ENCODE data around the gene ZCCHC14. TPM values are rescaled to one million over a fixed set of nuclear protein-coding genes. Genes with fewer than 3 reads are reported as not detected.

Gene ZCCHC14
- total RNA-seq, 1 experiment from 2014 or later, result 3.0 TPM

DNA sequence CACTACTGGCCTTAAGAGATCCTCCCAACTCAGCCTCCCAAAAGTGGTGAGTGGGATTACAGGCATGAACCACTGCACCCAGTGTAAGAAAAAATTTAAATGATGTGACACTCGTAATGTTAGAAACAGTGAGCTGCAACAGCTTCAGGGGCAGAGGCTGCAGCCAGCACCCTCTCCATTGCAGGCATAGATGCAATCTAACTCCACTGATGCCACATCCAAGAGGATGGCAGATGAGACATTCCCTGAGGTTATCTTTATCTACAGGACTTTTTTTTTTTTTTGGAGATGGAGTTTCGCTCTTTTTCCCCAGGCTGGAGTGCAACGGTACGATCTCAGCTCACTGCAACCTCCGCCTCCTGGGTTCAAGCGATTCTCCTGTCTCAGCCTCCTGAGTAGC is 19.9 kb downstream of the ZCCHC14 start:
- H3K27me3 ChIP-seq, result no peaks in the 10 kb centered on the region
- no peak overlapping the region for H3K4me3 ChIP-seq
- no peaks in the 10 kb centered on the region for H3K36me3 ChIP-seq
- H3K9me3 ChIP-seq, result no peaks in the 10 kb centered on the region
- DNase-seq, result no peak

DNA sequence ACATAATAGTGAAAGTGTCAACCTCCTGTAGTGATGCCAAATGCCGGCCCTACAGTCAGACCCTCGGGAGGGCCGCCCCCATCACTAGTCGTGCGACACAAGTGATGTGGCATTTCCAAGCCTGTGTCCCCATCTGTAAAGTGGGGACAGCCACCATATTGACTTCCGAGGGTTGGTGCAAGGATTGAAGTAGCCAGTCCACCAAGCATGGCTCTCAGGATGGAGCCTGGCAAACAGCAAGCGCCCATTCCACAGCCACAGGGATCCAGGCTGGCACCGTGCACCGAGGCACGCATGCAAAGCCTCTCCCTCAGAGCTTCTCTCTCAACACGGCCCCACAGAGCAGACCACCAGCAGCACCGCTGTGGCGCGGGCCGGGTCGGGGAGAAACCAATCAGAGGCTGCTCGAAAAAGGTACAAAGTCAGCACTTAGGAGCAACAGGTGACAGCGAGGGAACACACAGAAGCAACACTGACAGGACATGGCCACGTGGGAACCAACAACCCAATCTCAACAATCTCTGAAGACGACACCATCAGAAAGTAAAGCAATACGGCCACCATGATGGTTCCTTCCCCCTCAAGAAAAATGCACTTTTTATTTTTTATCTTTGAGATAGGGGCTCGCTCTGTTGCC is 20.6 kb downstream of the ZCCHC14 start:
- no peaks in the 10 kb centered on the region for H3K9me3 ChIP-seq
- no peaks in the 10 kb centered on the region for H3K27me3 ChIP-seq
- H3K4me3 ChIP-seq, result no peak overlapping the region
- DNase-seq, result no peak
- no peaks in the 10 kb centered on the region for H3K36me3 ChIP-seq

DNA sequence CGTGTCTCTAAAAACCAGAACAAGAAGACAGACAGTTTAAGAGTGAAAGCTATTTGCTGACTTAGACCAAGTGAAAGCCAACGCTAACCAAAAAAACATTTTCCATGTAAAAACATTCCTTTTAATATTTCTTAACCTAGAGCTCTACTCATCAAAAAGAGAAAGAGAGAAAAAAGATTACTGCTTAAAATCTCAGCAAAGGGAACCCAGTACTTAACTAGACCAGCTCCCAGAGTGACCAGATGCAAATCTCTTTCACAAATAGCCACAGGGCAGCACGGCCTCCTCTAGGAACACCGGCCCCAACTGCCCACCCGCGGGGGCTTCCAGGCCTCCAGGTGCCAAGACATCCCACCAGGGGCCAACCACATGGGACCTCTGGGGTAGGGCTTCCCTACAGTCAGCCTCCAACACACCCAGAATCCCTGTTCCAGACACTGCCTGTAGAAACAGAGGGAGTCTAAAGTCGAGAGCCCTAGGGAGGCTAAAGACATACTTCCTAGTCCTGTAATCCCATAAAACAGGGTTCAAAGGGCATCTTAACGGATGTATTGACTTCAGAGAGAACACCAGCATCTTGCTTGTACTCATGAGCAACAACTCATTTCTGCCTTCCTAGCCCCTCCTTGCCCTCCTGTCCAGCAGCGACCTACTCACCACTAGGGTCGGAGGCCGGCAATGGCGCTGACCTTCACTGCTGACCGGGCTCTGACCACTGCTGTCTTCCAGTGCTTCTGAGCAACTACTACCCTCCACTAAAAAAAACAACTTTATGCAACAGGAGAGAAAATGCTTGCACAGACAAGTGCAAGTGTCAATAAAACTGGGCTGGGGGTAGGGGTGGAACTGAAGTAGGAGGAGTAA is 21.3 kb downstream of the ZCCHC14 start:
- no peaks in the 10 kb centered on the region for H3K27me3 ChIP-seq
- no peak for DNase-seq
- H3K36me3 ChIP-seq, result no peaks in the 10 kb centered on the region
- H3K4me3 ChIP-seq, result no peak overlapping the region
- H3K9me3 ChIP-seq, result no peaks in the 10 kb centered on the region

DNA sequence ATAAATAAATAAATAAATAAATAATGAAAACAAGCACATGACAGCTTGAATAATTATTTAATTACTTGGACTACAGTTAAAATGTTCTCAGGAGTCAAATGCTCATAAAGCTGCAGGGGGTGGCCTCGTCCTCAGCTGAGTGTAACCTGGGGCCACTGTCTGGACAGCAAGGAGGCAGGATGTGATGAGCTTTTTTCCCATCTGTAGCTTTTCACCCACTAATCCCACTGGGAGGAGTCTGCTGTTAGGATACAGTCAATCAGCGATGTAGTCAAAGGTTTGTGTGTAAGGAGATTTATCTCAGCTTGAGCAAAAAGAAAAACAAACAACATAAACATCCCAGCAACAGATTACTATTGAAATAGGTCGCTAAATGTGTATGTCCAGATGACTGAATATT is 22.5 kb downstream of the ZCCHC14 start:
- H3K9me3 ChIP-seq, result no peaks in the 10 kb centered on the region
- no peak for DNase-seq
- no peaks in the 10 kb centered on the region for H3K27me3 ChIP-seq
- no peaks in the 10 kb centered on the region for H3K36me3 ChIP-seq
- H3K4me3 ChIP-seq, result no peak overlapping the region

DNA sequence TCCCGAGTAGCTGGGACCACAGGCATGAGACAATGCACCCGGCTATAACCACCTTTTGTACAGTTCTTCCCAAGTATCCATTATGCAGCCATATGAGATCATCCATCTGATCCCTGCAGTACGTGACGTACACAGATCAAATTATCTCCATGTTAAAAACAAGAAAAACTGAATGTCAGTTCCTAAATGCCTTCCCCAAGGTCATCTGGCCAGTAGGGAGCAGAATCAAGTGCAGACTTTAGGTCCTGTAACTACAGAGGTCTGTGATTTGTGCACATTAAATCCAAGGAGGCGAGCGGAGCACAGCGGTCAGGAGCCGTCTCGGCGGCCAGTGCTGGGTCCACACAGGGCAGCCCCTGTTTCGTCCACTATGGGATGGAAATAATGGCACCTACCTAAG is 23.7 kb downstream of the ZCCHC14 start:
- no peaks in the 10 kb centered on the region for H3K36me3 ChIP-seq
- no peak overlapping the region for H3K4me3 ChIP-seq
- H3K9me3 ChIP-seq, result no peaks in the 10 kb centered on the region
- no peaks in the 10 kb centered on the region for H3K27me3 ChIP-seq
- no peak for DNase-seq

DNA sequence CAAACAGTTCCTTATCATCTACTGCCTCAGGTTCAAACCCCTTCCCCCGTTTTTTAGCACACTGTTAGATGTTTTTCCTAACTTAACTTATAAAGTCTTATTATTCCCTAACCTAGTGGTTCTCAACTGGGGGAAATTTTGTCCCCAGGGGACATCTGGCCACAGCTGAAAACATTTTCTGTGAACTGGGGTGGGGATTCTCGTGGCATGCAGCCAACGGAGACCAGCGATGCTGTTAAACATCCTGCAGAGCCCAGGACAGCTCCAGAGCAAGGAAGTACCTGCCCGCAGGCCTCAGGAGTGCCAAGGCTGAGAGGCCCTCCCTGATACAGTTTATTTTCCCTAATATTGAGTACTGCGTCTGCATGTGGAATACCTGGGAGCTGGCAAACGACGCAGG is 24.3 kb downstream of the ZCCHC14 start:
- no peak overlapping the region for H3K4me3 ChIP-seq
- H3K36me3 ChIP-seq, result no peaks in the 10 kb centered on the region
- DNase-seq, result no peak
- H3K27me3 ChIP-seq, result no peaks in the 10 kb centered on the region
- H3K9me3 ChIP-seq, result no peaks in the 10 kb centered on the region

DNA sequence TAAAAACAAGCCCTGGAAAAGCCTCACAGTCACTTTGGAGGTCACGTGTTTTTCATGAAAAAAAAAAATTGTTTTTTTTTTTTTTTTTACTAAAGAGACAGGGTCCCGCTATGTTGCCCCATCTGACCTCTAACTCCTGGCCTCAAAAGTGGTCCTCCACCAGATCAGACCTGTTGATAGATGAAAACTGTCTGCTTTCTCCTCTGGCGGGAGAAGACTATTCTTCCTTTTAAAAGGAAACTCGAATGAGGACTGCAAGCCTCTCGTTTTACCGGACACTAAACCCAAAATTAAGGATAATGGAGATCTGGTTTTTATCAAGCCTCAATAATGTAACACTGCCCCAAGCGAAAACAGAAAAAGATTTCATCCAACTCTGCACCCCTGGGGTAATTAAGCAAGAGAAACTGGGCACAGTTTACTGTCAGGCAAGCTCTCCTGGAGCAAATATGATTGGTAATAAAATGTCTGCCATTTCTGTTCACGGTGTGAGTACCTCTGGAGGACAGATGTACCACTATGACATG is 25.8 kb downstream of the ZCCHC14 start:
- Histone ChIP-seq H3K36me3 (no peaks in the 10 kb centered on the region), H3K4me3 (no peak overlapping the region), H3K27me3 (no peaks in the 10 kb centered on the region), H3K9me3 (no peaks in the 10 kb centered on the region)
- no peak for DNase-seq

DNA sequence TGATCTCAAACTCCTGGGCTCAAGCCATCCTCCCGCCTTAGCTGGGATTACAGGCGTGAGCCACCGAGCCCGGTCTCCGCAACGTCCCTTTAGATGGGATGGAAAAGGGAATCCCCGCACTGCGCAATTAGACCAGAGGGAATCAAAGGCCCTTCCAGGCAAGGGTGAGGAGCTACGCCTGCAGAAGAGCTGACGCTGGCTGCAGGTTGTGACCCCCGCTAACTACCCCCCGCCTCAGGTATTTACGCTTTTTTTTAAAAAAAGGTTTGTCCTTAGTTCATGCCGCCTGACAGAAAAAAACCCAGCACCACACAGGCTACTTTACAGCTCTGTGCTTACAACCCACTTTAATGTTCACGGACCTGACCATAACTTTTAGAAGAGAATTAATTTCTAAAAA is 26.9 kb downstream of the ZCCHC14 start:
- Histone ChIP-seq H3K36me3 (no peaks in the 10 kb centered on the region), H3K27me3 (no peaks in the 10 kb centered on the region), H3K9me3 (no peaks in the 10 kb centered on the region), H3K4me3 (no peak overlapping the region)
- DNase-seq, result no peak

DNA sequence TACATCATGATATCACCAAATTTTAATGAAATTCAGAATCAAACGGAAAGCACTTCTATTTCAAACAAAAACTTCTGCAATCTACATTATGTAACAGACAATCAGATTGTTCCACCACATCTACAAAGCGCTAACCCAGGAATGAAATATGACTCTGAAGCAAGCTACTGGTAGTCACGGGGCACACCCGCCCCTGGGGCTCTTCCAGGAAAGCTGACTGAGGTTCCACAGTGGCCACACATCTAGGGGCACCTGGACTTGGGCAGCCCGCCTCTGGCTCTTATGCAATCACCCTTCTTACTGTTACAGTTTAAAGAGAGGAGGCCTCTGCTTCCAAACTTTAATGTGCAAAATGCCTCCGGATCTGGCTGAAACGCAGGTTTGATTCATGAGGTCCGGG is 27.5 kb downstream of the ZCCHC14 start:
- DNase-seq, result peak; percentile 73
- Histone ChIP-seq H3K4me3 (no peak overlapping the region), H3K27me3 (no peaks in the 10 kb centered on the region), H3K9me3 (no peaks in the 10 kb centered on the region), H3K36me3 (no peaks in the 10 kb centered on the region)

DNA sequence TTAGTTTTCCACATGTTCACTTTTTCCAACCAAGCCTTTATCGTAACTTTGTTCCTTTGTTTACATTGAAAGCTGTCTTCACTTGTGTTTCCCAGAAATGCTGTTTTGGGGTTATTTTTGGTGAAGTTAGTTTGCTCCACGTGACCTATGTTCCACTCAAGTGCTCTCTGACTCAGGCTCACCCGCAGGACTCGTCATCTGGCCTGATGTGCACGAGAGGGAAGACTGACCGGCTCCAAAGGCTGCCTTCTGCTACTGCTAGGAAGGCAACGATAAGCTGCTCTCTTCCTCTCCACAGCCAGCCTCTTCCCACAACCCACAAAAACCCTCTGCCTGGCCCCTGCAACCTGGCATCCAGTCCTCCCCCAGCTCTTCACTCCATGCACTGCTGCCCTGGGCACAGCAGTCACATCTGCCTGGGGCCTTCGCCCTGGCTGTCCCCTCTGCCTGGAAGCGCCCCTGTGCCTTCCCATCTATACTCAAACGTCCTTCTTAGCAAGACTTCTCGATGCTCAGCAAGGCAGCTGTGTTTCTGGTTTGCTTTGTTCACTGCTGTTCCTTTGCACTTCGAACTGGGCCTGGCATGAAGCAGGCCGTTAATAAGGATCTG is 28.0 kb downstream of the ZCCHC14 start:
- Histone ChIP-seq H3K9me3 (no peaks in the 10 kb centered on the region), H3K4me3 (no peak overlapping the region; the same call in 1 of the 2 replicates), H3K27me3 (no peaks in the 10 kb centered on the region), H3K36me3 (no peaks in the 10 kb centered on the region)
- DNase-seq, result peak; percentile 83

DNA sequence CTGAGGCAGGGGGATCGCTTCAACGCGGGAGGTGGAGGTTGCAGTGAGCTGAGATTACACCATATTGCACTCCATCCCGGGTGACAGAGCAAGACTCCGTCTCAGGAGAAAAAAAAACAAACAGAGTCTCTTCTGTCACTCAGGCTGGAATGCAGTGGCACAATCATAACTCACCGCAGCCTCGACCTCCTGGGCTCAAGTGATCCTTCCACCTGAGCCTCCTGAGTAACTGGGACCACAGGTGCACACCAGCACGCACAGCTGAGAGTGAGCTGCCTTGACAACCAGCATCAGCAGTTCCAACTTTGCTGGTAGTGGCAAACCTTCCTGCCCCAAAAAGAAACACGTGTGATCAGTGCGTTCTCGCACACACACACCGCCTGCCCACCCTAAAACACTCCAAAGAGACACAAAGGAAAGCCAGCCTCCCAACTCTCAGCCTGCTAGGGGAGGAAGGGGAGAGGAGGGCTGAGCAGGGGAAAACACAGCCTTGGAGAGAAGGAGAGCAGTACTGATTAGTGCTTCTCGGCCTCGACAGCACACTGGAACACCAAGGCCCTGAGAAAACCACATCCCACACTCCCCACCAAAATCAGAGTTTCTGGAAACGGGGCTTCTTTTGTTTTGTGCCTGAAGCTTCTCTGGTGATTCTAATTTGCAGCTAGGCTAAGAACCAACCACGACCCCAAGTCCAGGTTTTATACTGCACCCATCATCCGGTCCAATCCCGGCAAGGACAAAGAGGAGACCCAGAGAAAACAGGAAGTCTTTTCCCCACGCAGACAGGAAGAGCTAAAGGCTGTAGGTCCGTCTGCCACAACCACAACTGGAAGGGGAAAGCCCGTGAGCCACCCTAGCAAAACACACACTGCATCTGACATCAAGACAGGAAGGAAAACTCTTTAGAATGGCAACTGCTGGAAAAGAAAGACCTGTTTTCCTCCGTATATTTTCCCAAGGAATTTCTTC is 28.8 kb downstream of the ZCCHC14 start:
- no peak overlapping the region; the same call in 1 of the 2 replicates for H3K4me3 ChIP-seq
- DNase-seq, result peak; percentile 32

DNA sequence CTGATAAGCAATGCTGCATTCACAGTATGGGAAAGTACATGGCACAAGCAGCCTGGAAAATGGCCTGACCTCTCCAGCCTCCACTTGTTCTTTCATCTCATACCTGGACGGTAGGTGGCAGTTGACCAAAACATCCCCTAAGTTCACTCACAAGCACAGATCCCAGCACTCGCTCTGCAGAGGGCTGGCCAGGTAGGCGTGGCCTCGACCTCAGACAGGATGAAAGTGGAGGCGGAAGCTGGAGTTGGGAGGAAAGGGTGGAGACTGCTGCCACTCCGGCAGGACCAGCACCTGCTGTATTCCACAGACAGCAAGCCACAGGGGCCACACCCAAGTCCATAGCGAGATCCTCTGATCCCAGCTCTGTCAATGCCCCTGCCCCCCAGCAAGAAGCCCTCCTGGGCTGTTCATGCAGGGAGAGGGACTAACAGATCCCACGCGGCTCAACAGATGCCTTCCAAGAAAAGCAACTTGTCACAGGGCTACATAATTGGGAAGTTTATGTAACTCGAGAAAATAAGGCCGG is 31.3 kb downstream of the ZCCHC14 start:
- Histone ChIP-seq H3K36me3 (no peaks in the 10 kb centered on the region), H3K4me3 (no peak overlapping the region), H3K27me3 (no peaks in the 10 kb centered on the region), H3K9me3 (no peaks in the 10 kb centered on the region)
- DNase-seq, result no peak

More for the DNA sequence above, 28.8 kb downstream of the ZCCHC14 start:
- no peaks in the 10 kb centered on the region for H3K36me3 ChIP-seq
- no peaks in the 10 kb centered on the region for H3K9me3 ChIP-seq
- H3K27me3 ChIP-seq, result no peaks in the 10 kb centered on the region

DNA sequence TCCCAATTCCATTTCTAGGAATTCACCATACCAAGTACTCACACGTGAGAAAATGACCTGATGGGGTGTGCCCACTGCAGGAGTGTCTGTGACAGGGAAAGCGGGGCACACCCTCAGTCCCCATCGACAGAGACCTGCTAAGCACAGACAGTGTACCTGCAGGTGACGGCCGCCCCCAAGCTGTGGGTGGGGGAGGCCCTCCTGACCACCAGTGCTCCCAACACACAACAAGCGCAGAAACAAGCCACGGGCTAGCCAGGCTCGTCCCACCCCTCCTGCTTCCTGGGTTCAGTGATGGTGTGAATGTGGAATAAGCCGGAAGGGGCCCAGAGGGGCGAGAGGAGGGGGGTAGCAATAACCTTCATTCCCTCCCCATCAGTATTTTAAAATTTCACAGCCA is 31.9 kb downstream of the ZCCHC14 start:
- no peaks in the 10 kb centered on the region for H3K36me3 ChIP-seq
- no peak for DNase-seq
- H3K9me3 ChIP-seq, result no peaks in the 10 kb centered on the region
- no peak overlapping the region for H3K4me3 ChIP-seq
- H3K27me3 ChIP-seq, result no peaks in the 10 kb centered on the region

DNA sequence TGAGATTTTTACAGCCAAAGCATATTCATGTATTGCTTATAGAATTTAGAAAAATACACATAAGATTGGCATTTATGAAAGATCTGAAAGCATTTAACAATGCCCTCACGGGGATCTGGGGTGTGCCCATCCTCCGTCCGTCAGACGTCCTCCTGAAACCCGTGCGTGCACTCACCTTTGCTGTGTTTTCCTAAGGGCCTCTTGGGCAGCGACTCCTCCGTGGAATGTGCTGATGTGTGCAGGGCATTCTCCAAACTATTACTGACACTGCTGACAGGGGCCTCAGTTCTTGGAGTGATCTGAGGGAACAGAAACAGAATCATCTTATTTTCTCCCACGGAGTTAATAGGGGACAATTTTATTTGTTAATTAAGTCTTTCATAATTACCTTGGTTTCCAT is 33.0 kb downstream of the ZCCHC14 start:
- Histone ChIP-seq H3K9me3 (no peaks in the 10 kb centered on the region), H3K36me3 (no peaks in the 10 kb centered on the region), H3K4me3 (no peak overlapping the region), H3K27me3 (no peaks in the 10 kb centered on the region)
- DNase-seq, result no peak

DNA sequence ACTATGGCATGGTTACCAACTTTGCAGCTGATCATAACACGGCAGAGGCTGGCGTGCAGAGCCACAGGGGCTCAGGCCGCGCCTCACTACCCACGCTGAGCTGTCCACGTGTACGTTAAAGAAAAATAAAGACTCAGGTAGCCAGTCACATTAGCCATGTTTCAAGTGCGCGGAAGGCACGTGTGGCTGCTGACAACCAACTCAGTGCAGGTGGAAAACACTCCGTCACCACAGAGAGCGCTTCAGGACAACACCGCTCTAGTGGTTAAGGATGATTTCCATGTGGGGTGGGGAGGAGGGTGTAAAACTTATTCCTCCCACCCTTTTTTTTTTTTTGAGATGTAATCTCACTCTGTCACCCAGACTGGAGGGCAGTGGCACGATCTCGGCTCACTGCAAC is 33.8 kb downstream of the ZCCHC14 start:
- no peaks in the 10 kb centered on the region for H3K36me3 ChIP-seq
- H3K9me3 ChIP-seq, result no peaks in the 10 kb centered on the region
- no peak overlapping the region for H3K4me3 ChIP-seq
- no peaks in the 10 kb centered on the region for H3K27me3 ChIP-seq
- no peak for DNase-seq

DNA sequence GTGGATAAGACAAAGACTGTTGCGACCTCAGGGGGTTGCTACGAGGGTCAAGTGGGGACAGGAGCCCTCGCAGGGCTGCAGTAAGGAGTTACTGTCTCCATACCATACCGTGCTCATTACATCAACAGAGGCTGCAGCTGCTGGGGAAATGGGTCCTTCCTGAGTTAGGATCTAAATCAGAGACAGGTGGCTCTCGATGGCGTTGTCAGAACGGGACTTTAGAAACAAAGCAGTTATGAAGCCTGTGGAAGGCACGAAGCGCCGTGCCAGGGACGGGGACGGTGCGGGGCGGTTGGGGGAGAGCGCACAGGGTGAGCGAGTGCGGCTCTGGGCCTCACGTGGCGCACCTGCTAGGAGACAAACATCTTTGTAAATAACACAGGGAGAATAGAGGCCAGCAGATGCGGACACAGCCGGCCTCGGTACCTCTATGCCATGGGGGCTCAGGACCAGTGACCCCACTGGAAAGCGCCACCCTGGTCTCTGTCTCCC is 34.4 kb downstream of the ZCCHC14 start:
- DNase-seq, result no peak

More for the DNA sequence above, 34.4 kb downstream of the ZCCHC14 start:
- Histone ChIP-seq H3K36me3 (no peaks in the 10 kb centered on the region), H3K4me3 (no peak overlapping the region), H3K27me3 (no peaks in the 10 kb centered on the region), H3K9me3 (no peaks in the 10 kb centered on the region)
